T-helper 1 cell (primary cell): ENCODE measurements around the gene KLF5.
"Not testable (repeated sequence)": the region's sequence is repeated elsewhere in the genome, so short reads cannot be mapped to it uniquely, and the experiment has no call there.

Experiments
- DNase-seq, 5 donors: peaks; one replicate each; pipeline ENCODE4 v3.0.0-alpha.2; 2012 to 2020

Gene KLF5

DNA sequence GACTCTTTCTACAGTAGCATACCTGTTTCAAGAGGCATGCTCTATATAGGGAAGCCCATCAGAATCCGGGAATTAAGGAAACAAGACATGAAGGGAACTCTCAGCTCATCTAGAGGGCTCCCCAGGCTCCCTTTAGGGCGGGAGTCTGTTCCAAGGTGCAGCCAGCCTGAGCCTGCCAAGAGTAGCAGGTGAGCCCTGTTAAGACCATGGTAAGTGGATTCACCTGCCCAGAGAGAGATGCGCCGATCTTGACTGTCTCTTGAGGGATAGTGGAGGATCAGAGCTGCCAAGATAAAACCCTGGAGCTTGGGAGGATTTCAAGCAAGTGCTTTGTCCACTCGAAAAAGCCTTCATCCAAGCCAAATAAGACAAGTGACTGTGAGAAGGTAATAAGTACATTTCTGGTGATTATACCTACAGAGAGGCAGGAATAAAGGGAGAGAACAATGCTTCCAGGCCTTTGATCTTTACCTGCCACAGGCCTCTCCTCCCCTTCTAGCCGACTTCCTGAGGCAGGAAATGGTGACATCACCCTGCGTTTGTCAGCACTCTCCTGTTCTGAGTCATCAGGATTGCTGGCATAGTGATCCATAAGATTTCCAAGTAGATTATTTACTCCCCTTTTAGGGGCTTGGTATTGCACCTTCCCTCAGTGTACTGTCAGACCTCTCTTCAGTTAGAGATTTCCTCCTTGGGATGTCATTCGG lies 31.5 kb downstream of the KLF5 start:
- DNase-seq = peak in 1 of 5 donors; percentile 29

DNA sequence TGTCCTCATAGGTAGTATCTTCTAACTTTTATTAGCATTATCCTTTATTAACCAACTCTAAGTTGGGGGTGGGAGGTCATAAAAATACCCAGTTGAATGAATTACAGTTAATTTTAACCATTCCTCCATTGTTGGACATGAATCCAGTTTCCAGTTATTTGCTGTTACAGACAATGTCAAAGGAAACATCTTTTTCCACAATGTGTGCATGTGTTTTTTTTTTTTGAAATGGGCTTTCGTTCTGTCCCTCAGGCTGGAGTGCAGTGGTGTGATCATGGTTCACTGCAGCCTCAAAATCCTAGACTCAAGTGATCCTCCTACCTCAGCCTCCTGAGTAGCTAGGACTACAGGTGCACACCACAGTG lies 32.0 kb downstream of the KLF5 start:
- DNase-seq = no peak

DNA sequence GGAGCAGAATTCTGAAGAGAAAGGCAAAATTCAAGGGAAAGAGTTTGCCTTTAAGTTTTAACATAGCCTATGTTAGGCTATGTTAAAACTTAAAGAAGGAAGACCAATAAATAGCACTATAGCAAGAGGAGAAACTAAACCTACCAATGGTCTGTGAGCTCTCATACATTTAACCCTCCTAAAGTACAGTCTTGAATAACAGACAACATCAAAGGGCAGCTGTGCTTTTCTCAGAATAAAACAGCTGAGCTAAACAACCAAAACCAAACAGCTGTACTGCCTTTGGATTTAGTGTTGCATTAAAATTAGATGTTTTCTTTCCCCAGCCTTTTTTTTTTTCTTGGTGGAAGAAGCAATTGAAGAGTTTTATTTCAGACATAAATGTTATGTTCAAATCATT lies 34.0 kb downstream of the KLF5 start:
- no peak for DNase-seq

DNA sequence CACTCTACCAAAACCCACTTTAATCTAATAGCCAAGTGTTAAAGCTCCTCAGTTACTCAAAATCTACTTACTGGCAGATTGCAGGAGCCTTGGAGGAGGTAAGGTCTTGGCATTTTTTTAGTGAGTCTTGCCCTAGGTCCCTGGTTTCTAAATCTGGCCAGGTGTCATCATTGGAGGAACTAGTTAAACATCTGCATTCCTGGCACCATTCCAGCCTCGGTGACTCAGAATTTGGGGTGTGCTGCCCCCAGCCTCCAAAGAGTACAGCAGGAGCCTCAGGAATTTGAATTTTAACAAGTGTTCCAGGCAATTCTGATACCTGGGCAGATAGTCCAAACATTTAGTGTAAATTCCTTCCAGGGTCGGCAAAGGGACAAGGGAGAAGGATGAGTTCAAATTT lies 37.4 kb downstream of the KLF5 start:
- no peak for DNase-seq

DNA sequence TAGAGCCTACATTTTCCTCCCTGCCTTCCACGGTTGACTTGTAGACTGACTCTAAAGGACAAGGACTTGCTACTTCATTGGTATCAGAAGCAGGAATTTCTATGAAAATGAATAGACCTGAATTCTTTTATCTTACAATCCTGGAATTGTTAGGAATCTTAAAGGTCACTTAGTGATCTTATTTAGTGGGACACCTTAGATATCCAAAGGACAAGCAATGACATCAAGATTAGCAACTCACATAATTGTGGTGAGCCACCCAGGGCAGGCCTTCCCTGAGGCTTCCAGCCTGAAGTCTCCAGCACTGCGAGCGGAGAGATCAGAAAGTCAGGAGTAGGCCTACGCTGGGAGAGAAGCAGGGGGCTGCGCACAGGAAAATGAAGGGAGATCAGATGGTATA lies 37.8 kb downstream of the KLF5 start:
- no peak for DNase-seq

DNA sequence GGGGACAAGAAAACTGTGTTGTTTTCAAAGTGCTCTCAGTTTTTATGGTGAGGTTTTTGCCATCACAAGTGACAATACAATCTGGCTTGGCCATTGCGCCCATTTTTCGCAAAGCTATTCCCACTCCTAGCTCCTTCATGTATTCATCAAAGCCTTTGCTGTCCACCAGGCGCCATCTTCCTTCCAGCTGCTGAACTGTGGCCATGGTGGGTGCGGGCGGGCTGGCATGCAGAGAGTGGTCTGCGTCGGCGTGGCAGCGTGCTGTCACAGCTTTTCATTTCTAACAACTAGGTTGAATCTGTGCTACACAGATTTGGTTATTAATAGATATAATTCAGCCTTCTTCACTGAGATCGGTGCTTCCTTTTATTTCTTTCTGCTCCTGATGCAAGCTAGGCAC lies 42.0 kb downstream of the KLF5 start:
- not testable (repeated sequence) for DNase-seq

DNA sequence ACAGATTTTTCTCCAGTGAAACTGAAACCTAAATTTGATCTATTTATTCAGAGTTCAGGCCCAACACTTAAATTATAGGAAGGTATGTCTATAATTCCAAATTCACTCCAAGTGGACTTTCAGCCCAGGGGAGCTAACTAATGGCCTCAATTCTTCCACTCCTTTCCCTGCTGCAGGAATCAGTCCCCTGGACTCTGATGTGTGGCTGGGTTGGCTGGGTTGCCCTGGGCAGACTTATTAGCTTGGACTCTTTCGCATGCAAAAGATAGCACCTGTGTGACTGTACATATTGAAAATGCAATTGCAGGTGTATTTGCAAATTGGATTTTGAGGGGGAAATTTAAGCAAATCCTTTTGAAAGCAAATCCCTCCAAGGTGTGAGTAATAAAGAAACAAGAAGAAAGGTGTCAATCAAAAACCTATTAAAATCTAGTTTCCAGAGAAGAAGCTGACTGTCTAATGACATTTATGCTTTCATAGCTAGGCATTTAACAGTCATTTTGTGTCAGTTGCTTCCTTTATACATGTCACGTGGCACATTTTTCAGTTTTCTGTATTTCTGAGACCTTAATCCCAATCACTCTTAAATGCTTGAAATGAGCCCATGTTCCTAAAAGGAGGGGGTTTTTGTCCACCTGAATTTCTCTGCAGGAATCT lies 42.7 kb downstream of the KLF5 start:
- DNase-seq = no peak

DNA sequence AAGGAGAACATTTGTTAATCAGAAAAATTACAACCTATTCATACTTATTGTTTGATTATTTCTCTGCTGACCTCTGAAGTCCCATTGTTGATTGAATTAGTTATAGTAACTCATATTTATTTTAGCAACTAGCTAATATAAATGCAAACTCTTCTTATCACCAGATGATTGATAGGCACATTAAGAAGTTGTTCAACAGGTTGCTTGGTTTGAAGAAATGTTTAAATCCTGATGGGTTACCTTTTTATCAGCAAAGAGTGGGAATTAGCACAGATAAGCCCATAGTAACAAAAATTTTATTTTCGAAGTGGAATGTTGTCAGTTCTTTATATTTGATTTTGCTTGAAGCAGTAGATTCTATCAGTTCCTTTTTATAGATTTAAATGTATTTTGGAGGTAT lies 44.4 kb downstream of the KLF5 start:
- no peak for DNase-seq

DNA sequence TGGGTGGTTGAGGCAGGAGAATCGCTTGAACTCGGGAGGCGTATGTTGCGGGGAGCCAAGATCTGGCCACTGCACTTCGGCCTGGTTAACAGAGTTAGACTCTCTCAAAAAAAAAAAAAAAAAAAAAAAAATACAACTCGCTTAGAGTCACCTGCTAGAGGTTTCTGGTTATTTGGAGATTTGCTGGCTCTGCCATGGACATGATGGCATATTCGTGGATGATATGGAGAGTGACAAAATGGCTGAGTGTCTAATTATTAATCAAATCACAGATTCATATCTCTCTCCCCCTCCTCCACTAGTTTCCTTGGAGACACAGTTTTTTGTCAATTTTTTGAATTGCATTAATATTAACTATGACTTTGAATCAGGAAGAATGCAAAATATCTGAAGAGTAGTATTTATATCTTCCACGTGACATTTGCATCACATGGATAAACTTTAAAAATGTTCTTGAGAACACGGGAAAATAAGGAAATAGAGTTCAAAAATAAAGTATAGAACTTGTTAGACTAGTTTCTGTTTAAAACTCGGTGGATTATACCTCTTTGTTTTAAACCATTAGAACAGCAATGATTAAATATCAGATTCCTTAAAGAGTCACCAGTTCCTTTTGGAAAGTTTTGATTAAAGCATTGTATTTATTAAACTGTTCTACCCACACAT lies 47.8 kb downstream of the KLF5 start:
- no peak for DNase-seq

DNA sequence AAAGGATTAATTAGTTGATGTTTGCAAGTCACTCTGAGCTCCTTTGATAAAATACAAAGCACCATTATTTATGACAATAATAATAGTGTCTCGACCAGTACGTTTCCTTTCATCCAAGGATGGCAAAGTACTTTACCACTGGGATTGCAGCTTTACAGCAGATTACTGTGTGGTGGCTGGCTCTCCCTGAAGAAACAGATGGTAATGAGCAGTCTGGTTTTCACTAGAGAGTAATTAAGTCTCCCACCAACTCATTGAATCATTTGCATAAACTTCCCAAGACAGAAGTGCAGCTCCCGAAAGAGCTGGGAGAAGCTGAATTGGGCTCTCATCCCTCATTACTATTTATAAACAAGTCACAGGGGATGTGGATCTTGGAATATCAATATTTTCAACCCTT lies 48.7 kb downstream of the KLF5 start:
- DNase-seq = no peak

DNA sequence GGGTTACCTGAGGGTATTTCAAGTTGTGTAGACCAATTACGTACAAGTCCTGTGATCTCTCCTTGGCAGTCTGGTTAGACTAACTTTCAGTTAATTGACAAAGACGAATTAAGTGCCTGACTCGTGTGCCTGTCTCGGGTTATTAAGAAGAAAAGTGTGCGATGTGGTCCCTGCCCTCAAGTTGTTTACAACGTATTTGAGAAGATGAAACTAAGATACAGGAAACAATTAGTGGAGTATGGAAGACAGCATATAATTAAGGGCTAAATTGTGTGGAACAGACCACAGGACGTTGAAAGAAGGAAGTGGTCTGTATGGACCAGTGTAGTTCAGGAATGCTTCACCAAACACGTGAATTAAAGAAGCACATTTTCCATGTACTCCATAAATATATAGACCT lies 49.2 kb downstream of the KLF5 start:
- no peak for DNase-seq

DNA sequence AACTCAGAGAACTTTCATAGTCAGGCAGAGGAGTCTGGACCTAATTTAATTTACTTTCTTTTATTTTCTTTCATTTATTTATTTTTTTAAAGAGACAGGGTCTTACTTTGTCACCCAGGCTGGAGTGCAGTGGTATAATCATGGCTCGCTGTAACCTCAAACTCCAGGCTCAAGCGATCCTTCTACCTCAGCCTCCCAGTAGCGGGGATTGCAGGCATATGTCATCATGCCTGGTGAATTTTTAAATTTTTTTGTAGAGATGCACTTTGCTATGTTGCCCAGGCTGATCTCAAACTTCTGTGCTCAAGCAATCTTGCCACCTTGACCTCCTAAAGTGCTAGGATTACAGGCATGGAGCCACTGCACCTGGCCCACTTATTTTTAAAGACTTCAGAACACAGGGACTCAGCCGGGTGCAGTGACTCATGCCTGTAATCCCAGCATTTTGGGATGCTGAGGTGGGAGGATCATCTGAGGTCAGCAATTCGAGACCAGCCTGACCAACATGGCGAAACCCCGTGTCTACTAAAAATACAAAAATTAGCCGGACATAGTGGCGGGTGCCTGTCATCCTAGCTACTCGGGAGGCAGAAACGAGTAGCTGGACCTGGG lies 50.6 kb downstream of the KLF5 start:
- no peak for DNase-seq

DNA sequence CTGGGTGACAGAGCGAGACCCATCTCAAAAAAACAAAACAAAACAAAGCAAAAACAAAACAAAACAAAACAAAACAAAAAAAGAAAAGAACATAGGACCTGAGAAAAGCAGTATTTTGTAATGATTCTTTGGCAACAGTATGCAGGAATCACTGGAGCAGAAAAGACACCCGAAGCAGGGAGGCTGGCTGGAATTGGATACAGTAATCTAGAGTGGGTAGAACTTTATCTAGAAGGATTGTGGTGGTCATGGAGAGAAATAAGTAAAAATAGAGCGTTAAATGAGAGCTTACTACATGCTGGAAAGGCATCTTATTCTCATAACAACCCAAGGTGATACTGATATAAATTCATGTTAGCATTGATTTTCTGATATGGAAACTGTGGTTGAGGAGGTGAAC lies 51.2 kb downstream of the KLF5 start:
- no peak for DNase-seq

DNA sequence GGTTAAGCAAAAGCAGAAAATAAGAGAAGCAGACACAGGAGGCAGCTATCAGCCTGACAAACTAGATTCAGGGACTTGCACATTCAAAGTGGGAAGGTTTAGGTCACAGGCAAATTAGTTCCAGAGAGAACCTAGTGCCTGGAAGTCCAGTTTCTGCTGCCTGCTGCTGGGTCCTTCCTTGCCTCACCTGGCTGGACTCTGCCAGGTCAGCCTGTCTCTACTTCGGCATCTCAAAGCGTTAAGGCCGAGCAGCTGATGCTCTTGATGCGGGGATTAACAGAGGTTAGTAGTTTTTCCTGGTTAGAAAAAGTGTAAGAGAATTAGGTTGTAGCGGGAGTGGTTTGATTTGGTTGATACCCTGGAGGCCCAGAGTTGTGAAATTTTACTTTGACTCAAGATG lies 52.0 kb downstream of the KLF5 start:
- no peak for DNase-seq

DNA sequence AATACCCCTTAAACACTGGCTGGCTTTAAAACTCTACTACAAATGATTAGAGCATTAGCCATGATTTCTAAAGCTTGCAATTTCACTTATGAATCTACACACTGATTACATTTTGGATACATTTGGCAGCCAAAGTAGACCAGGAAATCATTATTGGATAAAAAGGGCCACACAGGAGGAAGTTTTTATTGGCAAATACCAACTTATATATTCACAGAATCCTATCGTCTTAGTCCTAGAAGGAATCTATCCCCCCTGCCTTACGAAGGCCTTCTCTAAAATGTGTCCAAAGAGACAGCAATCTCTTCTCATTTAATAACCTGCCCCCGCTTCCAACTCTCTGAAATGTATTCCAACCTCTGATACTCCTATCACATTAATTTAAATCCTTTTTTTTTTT lies 52.5 kb downstream of the KLF5 start:
- DNase-seq = no peak

DNA sequence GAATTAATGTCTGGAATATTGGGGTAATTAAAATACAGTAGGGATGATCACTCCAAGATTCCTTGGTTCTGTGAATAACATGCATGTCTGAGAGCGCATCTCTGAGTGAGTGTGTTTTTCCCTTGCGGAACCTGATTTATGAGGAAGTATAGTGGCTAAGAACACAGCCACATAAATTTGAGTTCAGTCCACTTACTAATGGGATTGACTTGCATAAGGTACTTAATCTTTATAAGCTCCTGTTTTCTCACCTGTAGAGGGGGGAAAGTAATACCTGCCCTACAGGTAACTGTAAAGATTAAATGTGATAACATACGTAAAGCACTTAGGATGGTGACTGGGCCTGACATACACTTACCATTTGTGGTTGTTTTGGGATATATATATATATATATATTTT lies 60.8 kb downstream of the KLF5 start:
- no peak for DNase-seq
